ENCODE measurements around the gene WDR46.

WDR46 gene

GRCh38 chr6:33299237-33299944 is 10.4 kb upstream of the WDR46 start:
- FAIRE-seq = no peak
- DNase-seq (ENCODE audit: insufficient read length, low spot score) = peak; percentile 78
- peak; percentile 64 for TF ChIP-seq CTCF (IDR thresholded peaks at IDR 0.05; ENCODE audit: insufficient read depth, missing control alignments)

- DNase-seq (ENCODE audit: insufficient read length, low spot score) = no peak
- no peak for TF ChIP-seq CTCF (IDR thresholded peaks at IDR 0.05; ENCODE audit: insufficient read depth, missing control alignments)
- no peak for FAIRE-seq
Measured at GRCh38 chr6:33298773-33299236, 9.8 kb upstream of the WDR46 start, which contains the start of gene RGL2. TSS of gene RGL2 (minus strand) at chr6:33298942. CDS start at chr6:33298610, 332 bp downstream.

- no peak for FAIRE-seq
- no peak for TF ChIP-seq CTCF (IDR thresholded peaks at IDR 0.05; ENCODE audit: insufficient read depth, missing control alignments)
- DNase-seq (ENCODE audit: insufficient read length, low spot score) = no peak
Measured at GRCh38 chr6:33297956-33298772, 9.1 kb upstream of the WDR46 start.

- FAIRE-seq (no peak), DNase-seq (ENCODE audit: insufficient read length, low spot score) (no peak)
- TF ChIP-seq CTCF (IDR thresholded peaks at IDR 0.05; ENCODE audit: insufficient read depth, missing control alignments) = no peak
Measured at GRCh38 chr6:33297406-33297955, 8.4 kb upstream of the WDR46 start.

GRCh38 chr6:33296797-33297405 is 7.9 kb upstream of the WDR46 start:
- TF ChIP-seq CTCF (IDR thresholded peaks at IDR 0.05; ENCODE audit: insufficient read depth, missing control alignments) = no peak
- DNase-seq (ENCODE audit: insufficient read length, low spot score) (no peak), FAIRE-seq (no peak)

- DNase-seq (ENCODE audit: insufficient read length, low spot score) = no peak
- TF ChIP-seq CTCF (IDR thresholded peaks at IDR 0.05; ENCODE audit: insufficient read depth, missing control alignments) = no peak
- no peak for FAIRE-seq
Measured at GRCh38 chr6:33295621-33296369, 6.8 kb upstream of the WDR46 start.

All from D721Med (cell line).